CD4-positive, alpha-beta T cell treated with Interleukin-6 for 4 hours (primary cell): ENCODE measurements around the gene UBE2H.
"Not testable (repeated sequence)": the region's sequence is repeated elsewhere in the genome, so short reads cannot be mapped to it uniquely, and the experiment has no call there.

Experiments
- DNase-seq: peaks from one replicate; pipeline ENCODE4 v3.0.0-alpha.2; 2020; ENCODE audit warnings: mixed read lengths

UBE2H gene

DNA sequence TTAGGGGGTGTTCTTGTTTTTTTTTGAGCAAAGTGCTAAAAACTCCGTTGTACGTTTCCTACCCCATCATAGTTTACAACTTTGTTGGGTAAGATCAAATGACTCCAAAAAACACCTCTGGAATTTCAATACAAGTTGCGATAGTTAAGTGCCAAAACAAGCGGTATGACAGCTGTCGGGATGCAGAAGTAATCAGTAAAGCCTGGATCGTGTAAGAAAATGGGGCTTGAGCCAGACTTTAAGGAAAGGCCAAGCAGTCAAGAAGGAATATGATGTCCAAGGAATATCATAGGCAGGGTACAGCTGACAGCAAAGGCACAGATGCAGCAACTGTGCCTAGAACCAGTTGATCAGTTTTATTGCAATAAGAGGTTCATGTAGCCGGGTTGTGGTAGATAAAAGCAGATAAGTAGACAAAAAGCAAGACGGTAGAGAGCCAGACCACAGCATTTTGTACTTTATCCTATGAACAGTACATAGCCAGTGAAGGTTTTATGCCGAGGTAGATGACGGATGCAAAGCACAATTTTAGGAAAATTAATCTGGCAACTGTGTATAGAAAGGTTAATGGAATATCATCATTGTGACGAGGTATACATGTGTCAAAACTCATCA lies 45.5 kb downstream of the UBE2H start:
- DNase-seq, result no peak

DNA sequence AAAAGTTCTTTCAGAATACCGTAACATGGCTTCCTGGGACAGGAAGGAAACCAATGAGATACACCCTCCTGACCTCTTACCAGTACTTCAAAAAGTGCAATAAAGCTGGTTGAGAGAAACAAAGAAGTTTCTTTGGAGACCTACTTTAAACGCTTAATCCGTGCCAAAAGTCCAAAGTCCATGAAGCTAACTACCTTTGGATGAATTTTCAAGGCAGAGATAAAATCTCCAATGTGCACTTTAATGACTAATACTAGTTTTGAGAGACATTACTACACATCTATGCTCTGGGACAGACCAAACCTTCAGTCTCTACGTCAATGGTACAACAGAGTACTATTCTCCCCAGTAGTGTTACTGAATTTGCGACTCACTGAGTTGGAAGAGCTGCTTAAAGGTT lies 46.1 kb downstream of the UBE2H start:
- DNase-seq, result no peak

DNA sequence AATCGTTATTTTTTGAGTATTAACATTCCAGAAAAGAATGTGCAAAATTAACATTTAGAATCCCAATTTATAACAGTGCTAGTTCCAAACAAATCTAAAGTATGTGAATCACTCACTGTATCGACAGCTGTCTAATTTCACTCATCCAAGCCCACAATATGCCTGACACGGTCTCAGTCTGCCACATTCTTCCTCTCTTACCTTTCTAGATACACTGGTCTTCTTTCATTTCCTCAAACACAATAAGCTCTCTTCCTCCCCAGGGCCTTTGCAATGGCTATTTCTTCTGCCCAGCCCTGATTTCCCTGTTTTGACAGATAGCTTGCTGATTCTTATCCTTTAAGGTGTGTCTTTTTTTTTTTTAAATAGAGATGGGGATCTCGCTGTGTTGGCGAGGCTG lies 48.8 kb downstream of the UBE2H start:
- no peak for DNase-seq

DNA sequence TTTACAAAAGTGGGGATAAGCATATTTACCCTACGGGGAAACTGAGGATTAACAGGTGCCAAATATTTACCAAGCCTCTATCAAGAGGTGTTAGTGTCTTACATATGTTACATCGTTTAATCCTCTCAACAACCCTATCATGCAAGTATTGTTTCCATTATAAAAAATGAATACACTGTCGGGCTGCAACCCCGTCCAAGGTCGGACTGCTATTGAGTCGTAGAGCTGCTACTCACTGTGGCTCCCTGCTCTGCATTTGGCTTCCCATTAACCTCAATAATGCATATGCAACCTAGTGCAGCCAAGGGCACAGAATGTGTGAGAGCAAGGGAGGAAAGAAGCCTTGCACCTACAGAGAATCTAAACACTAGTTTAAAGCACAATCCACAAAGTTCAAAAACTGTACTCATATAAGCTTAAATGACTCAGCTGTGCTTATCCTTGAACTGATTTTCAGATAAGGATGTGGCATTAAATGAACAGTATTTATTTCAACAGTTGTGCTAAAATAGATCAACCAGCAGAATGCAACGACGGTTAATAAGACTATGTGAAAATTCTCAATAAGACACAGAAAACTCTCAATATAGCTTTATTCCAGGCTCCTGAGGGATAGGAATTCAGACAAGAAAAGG lies 49.9 kb downstream of the UBE2H start:
- DNase-seq, result no peak

DNA sequence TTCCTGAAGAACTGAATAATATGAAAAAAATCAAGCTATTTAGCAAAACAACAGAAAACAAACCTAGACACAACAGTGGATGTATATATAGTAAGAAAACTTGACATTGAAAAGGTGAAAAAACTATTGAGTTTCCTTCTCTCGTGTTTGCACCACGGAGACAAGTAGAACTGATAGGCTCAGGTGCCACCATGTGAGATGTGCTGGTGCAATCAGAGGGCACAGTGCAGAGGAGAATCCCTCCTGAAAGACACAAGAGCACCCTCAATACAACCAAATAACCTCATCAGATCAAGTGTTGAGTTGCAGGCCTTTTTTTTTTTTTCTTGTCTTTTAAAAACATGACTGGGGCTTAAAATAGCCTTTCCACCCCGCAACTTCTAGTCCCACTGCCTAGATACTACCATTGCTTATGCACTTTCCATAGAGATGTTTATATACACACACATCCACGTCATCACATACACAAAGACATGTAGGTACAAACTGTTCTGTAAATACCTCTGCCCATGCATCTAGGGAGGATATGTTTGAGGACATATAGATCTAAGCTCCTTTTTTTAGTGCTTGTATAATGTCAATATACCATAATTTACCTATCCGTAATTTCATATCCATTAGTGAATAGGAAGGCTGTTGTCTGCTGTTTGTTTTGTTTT lies 54.1 kb downstream of the UBE2H start:
- no peak for DNase-seq

DNA sequence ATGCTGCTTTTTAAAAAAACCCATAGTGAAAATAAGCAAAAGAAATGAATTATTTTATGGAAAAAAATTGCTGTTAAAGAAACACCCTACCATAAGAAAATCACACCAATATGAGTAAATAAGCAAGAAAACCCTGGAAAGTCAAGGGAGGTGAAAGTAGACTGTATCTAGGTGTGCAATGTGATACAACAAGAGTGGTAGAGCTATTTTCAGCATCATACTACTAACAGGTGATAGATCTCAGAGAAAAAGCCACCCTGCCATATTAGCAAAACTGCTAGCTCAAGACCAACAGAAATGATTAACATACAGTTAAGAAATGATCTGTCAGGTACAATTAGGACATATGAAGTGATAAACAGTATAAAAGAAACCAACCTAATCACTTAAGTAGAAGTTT lies 54.8 kb downstream of the UBE2H start:
- no peak for DNase-seq

DNA sequence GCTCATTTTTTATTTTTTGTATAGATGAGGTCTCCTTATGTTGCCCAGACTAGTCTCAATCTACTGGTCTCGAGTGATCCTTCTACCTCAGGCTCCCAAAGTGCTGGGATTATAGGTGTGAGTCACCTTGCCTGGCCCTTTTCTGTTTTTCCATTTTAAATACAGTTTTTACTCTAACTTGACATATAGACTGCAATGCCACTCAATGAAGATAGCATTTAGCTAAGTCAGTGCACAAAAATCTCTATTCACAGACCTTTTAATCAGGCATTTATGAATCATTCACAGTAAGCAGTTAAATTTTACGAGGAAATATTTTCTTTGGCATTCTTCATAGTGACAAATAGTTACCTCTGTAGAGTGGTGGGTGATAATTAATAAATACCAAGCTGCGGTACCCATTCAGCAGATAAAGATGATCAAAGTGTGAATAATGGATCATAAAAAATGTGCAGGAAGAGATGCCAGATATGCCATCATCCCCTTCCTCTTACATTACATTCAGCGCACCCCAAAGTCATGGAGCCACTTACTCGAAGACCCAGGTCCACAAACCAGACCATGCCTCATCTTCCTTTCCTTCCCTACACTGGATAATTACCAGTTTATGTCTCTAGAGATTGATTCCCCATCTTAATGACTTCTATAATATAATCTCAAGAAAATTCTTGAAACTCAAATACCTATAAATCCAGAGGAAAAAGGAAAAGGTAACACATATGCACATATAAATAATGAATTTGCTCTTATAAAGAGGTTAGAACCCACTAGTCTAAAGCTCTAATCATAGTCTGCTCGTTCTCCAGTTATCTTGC lies 56.0 kb downstream of the UBE2H start:
- no peak for DNase-seq

DNA sequence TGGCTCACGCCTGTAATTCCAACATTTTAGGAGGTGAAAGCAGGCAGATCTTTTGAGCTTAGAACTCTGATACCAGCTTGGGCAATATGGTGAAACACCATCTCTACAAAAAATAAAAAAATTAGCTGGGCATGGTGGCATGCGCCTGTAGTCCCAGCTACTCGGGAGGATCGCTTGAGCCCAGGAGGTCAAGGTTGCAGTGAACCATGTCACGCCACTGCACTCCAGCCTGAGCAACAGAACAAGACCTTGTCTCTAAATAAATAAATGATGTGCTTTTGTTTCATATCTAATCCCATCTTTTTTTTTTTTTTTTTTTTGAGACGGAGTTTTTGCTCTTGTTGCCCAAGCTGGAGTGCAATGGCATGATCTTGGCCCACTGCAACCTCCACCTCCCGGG lies 58.6 kb downstream of the UBE2H start:
- not testable (repeated sequence) for DNase-seq

DNA sequence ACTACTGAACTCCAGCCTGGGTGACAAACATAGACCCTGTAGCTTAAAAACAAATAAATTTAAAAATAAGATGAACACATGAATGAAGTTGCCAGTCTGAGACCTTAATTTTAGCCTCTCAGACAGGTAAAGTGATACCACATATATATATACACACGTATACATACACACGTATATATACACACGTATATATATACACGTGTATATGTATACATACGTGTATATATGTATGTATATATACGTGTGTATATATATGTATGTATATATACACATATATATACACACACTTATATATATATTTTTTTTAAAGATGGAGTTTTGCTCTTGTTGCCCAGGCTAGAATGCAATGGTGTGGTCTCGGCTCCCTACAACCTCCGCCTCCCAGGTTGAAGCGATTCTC lies 62.7 kb downstream of the UBE2H start:
- no peak for DNase-seq

DNA sequence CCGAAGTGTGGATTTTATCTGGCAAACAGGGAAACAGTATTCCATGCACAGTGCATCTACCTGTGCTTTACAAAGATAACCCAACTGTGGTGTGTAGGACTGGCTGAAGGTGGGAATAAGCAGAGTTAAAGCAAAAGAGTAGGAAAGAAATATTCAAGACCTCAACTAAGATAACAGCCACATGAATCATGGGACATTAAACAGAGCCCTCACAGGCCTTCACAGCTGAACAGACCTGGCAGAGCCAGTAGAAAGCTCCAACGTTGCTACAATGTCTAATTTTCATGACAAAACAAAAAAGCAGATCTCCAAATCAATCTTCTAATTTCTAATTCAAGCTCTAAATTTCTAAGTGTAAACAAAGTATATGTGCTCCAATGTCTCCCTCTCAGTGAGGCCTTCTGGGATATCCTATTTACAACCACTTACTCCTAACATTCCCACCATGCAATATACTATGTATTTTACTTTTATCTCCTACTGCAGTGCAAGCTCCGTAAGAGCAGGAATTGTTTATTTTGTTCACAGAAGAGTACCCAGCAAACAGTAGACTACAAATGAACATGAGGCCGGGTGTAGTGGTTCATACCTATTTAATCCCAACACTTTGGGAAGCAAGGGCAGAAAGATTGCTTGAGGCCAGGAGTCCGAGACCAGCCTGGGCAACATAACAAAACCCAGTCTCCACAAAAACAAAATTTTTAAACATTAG lies 63.5 kb downstream of the UBE2H start:
- no peak for DNase-seq

DNA sequence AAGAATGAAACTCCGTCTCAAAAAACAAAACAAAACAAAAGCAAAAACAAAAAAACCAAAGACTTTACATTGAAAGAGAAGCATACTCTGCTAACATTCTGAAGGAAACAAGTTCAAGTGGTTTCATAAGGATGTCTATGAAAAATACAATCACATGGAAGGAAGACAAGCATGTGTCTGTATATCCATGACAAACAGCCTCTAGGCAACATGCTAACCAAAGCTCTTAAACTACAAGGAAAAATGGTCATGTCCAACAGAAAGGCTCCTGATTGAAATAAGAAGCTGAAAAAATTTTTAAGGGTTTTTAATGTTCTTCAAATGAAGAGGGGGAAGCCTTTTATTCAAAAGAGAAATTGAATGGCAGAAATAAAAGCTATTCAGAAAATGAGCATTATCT lies 64.9 kb downstream of the UBE2H start:
- no peak for DNase-seq

DNA sequence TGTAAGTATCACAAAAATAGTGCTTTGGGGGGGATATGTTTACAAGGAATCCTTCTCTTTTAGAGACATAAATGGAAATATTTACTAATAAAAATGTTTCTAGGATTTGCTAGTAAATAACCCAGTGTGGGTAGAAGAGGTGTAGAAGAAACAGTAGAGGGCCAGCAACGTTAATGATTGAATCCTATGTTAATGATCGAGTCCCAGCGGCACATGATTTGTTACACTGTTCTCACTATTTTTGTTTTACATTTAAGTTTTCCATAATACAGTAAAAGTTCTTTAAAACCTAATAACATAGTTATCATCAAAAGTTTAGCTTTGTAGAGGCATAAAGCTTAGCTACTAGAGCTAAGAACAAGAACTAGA lies 66.0 kb downstream of the UBE2H start:
- no peak for DNase-seq

DNA sequence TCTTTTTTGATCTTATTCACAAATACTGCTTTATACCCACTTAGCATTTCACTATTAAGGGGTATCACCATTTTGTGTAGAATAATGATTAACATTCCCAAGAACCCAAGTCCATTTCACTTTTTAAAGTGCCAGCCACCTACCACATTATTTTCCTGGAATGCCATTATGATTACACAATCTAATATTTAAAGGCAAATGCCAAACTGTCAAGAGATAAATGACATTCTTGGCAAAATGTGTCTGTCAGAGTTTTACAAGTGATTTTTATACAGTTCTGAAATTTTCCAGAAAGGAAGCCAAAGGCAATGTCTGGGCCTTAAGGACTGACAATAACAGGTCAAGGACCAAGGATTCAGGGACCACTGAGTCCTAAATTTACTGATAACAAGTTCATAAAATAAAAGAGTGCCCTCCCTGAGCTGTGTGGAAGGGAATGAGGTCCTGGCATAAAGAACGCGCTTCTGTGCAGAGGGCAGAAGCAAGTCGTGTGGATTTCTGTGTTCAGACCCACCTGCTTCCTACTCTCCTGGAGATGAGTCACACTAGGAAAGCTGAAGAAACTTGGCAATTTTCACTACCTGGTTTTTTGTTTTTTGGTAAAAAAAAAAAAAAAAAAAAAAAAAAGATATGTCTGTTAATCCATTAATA lies 66.5 kb downstream of the UBE2H start:
- no peak for DNase-seq

DNA sequence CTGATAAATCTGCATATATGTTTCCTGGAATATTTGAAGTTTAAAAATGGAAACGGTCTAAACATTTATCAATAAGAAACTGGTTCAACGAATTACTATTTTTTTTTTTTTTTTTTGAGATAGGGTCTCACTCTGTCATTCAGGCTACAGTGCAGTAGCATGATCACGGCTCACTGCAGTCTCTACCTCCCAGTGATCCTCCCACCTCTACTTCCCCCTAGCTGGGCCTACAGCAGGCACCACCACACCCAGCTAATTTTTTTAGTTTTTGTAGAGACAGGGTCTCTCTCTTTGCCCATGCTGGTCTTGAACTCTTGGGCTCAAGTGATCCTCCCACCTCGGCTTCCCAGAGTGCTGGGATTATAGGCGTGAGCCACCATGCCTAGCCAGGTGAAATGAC lies 68.3 kb downstream of the UBE2H start:
- DNase-seq, result no peak

DNA sequence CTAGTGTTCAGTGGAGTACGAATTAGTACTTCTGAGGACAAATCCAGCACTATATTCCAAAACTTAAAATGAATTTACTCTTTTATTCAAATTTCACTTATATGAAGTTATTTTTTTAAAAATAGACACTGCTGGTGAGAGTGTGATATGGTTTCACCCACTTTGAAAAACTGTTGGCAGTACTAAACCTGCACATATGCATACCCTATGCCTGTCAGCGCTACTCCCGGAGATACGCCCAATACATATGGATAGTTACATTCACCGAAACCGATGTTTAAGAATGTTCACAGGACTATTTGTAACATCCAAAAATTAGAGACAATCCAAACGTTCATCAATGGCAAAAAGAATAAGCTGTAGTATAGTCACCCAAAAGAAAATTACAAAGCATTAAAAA lies 69.6 kb downstream of the UBE2H start:
- DNase-seq, result no peak

DNA sequence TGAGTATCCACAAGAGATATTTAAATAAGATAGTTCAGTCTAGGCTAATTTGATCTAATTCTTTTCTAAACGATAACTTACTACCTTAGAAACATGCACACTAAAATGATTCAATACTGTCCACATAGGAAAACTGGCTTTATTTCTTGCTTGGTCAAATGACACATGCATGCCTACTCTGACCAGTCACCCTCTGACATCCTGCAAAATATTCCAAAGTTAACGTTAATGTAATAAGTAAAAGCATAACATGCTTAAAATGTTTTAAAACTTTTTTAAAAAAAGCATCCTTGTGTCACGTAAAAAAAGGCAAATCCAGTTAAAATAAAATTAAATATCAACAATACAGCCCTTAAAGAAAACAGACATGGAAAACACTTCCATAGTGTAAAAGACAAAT lies 70.2 kb downstream of the UBE2H start:
- DNase-seq, result no peak

DNA sequence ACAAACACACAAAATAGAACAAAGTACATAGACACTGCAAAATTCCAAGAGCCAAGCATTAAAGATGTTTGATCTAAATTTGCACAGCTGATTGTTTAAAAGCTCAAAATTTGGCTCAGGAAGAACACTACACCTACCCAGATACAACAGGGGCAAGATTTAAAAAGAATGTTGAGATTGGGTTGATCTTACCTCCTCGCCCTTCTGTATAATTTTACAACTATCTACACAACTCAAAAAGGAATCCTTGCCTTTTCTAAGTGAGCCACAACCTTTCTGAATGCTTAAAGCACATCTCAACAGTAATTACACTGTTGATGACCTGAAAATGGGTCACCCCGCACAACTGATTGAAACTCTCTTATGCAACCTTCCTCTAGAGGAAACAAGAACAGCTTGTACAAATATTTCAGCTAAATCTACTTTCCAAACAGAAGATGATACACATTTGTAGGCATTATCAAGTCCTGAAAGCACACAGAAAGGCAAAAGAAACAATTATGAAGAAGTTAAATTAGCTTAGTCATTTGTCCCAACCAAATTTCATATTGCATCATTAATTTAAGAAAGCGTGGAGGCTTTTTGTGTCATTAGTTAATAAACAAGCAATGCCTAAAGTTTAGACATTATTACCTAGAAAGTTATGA lies 75.5 kb downstream of the UBE2H start:
- no peak for DNase-seq

DNA sequence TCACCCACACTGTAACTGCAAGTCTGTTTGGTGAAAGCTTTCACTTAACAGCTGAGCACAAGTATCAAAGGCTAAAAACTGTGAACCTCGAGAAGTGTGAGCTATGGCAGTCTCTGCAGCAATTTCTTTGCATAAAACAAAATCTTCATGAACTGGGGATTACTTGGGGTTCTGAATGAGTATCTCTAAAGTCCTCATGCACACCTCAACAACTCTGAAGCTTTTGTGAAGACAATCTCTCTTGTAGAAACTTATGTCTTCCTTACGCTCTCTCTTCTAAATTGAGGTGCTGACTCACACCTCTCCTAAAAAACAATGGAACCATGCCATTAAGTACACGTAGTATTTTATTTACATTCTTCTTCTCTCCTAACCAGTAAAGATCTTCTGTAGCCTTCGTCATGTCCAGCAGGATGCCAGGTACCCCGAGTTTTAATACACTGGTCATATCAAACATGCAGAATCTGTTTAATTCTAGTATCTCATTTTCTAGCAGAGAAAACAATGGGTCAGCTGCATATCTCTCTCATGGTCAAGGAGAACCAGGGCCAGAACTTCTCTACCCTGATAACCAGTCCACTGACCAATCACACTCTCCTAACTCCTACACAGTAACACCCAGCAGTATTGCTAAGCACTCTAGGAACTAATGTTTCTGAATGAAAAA lies 76.9 kb downstream of the UBE2H start:
- no peak for DNase-seq

DNA sequence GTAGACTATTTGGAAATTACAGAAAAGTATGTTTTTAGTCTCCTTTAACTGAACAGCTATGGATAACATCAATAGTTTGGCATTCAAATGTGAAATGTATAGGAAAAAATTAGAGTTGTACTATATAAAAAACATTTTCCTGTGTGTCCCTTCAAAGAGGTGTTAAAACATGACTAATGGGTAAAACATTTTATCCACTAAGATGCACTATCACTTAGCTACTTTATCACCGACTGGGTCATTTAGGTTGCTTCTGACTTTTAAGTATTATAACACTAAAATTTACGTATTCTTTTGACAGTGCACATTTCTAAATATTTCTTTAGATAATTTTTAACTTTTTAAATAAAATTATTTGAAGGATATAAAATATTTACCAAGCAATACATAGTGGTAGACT lies 77.6 kb downstream of the UBE2H start:
- no peak for DNase-seq

DNA sequence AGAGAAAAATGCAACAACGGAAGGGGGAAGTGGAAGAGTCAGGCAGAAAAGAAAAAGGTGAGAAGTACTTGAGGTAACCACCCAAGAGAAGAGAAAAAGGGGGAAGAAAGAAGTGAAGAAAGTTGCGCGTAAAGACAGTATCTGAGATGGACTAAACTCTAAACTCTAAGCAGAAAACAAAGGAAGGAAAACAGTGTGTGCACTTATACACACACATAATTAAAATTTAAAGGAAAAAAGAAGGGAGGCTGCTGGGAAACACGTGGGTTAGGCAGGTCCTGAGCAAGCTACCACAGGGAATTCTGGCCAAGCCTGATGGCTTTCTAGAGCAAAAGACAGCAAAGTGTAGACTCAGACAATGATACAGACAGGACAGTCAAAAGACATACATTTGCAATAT lies 78.0 kb downstream of the UBE2H start:
- no peak for DNase-seq

DNA sequence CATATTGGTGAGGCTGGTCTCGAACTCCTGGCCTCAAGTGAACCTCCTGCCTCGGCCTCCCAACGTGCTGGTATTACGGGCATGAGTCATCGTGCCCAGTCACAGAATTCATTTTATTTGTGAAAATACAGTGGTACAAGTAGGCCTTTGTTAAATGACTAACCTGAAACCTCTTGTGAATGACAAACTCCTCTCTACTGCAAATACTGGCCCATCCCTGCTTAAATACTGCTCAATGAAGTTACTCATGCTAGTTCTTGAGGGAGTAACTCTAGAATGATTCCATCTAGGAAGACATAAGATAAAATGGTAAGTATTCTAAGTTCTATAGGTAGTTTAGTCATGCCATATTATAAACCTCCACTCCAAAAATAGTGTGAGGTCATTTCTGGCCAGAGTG lies 80.7 kb downstream of the UBE2H start:
- no peak for DNase-seq

DNA sequence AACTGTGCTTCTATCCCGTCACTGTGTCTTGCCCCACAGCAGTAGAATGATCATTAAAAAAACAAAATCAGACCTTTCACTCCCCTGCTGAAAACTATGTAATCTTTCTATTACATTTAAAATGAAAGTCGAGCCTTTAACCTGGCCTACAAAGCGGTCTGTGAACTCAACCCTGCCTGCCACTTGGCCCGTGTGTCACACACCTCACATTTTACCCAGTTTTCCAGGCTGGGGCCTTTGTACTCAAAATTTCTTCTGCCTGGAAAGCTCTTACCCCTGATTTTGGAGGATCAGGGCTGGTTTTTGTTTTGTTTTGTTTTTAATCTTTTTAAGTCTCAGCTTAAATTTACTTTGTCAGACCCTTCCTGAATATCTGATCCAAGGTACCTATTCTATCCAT lies 82.1 kb downstream of the UBE2H start:
- DNase-seq, result no peak
